Measurements from ENCODE around the gene KRTDAP.

DNA sequence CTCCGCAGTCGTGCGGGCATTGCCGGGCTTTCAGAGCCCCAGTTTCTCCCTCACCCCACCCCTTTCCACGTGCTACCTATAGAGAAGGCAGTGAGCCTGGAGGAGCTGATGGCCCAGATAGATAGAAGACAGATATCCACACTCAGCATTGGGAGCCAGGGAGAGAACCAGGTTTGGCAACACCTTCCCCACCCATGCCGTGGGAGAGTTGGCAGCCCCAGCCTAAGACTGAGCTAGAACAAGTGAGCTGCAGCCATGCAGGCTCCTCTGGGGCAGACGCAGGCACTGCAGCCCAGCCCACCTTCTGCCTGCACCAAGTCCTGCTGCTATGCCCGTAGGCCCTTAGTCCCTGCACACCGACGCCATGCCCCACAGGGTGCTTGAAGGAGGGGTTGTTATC is 10.3 kb upstream of the KRTDAP start:
- TF ChIP-seq, protein P1, sequence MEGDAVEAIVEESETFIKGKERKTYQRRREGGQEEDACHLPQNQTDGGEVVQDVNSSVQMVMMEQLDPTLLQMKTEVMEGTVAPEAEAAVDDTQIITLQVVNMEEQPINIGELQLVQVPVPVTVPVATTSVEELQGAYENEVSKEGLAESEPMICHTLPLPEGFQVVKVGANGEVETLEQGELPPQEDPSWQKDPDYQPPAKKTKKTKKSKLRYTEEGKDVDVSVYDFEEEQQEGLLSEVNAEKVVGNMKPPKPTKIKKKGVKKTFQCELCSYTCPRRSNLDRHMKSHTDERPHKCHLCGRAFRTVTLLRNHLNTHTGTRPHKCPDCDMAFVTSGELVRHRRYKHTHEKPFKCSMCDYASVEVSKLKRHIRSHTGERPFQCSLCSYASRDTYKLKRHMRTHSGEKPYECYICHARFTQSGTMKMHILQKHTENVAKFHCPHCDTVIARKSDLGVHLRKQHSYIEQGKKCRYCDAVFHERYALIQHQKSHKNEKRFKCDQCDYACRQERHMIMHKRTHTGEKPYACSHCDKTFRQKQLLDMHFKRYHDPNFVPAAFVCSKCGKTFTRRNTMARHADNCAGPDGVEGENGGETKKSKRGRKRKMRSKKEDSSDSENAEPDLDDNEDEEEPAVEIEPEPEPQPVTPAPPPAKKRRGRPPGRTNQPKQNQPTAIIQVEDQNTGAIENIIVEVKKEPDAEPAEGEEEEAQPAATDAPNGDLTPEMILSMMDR (optimal IDR thresholded peaks at IDR 0.05 in 1 of 3, IDR thresholded peaks at IDR 0.05 in 1 of 3, conservative IDR thresholded peaks at IDR 0.05 in 1 of 3; ENCODE audit: extremely low read depth in 1 of 3, insufficient read depth in 2 of 3, low read length in 3 of 3), result no peak
- no peak for TF ChIP-seq EZH2 (IDR thresholded peaks at IDR 0.05; ENCODE audit: low read length)

Measured in keratinocyte (primary cell).